Activated T-helper 9 cell treated with anti-CD3 and anti-CD28 coated beads, Interleukin-2, amount 50 U/mL, for 16 hours (primary cell): Measurements from ENCODE around the gene AADACL2.

Source experiments
- DNase-seq: peaks from one replicate; pipeline ENCODE4 v3.0.0-alpha.2; 2020; ENCODE audit warnings: low read depth

Gene AADACL2

DNA sequence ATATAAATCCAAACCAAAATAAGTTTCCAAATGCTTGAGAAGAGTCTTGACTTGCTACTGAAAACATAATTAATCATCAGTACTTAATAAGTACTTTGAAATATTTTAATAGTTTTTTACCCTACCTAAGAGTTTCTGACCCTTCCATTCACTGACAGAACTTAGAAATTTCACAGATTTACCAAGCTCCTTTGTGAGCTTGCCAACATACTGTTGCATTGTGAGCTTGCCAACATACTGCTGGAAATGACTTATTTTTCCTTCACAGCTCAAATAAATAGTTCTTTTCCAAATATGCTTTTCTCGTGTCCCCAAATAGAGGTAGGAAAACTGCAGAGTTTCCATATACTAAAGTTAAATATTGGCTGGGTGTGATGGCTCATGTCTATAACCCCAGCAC lies 70.5 kb downstream of the AADACL2 start:
- no peak for DNase-seq

DNA sequence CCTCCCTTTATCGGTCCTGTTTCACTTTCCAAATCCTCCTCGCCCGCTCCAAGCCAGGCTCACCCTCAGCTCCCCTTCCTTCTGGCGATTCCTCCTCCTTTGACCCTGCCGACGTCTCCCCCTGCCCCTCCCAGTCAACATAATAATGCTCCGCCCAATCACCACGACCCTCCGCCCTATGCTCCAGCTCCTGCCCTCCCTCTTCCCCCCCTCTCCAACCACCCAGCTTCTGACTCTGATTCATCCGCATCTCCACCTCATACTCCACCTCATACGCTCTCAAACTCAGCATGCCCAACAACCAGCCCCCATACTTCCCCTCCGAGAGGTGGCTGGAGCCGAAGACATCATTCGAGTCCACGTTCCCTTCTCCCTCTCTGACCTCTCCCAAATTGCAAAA lies 73.1 kb downstream of the AADACL2 start:
- DNase-seq, result no peak
